ENCODE results near the gene PLEKHA5.

GRCh38 chr12:19186722-19187661, 57.5 kb downstream of the PLEKHA5 start:
- TF ChIP-seq, protein P1, sequence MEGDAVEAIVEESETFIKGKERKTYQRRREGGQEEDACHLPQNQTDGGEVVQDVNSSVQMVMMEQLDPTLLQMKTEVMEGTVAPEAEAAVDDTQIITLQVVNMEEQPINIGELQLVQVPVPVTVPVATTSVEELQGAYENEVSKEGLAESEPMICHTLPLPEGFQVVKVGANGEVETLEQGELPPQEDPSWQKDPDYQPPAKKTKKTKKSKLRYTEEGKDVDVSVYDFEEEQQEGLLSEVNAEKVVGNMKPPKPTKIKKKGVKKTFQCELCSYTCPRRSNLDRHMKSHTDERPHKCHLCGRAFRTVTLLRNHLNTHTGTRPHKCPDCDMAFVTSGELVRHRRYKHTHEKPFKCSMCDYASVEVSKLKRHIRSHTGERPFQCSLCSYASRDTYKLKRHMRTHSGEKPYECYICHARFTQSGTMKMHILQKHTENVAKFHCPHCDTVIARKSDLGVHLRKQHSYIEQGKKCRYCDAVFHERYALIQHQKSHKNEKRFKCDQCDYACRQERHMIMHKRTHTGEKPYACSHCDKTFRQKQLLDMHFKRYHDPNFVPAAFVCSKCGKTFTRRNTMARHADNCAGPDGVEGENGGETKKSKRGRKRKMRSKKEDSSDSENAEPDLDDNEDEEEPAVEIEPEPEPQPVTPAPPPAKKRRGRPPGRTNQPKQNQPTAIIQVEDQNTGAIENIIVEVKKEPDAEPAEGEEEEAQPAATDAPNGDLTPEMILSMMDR (conservative IDR thresholded peaks at IDR 0.05; ENCODE audit: low read depth, low read length): peak; percentile 68
- TF ChIP-seq, protein P2, sequence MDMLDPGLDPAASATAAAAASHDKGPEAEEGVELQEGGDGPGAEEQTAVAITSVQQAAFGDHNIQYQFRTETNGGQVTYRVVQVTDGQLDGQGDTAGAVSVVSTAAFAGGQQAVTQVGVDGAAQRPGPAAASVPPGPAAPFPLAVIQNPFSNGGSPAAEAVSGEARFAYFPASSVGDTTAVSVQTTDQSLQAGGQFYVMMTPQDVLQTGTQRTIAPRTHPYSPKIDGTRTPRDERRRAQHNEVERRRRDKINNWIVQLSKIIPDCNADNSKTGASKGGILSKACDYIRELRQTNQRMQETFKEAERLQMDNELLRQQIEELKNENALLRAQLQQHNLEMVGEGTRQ (IDR thresholded peaks at IDR 0.05; ENCODE audit: low read depth, low read length): no peak
- TF ChIP-seq MXI1 (IDR thresholded peaks at IDR 0.05; ENCODE audit: borderline replicate concordance, low read depth, low read length) (no peak), RCOR1 (IDR thresholded peaks at IDR 0.05; ENCODE audit: insufficient replicate concordance, low read length) (no peak), POLR2A (IDR thresholded peaks at IDR 0.05; ENCODE audit: low read depth, low read length) (no peak), CEBPB (IDR thresholded peaks at IDR 0.05; ENCODE audit: low read depth, low read length) (no peak), NFE2L2 (IDR thresholded peaks at IDR 0.05; ENCODE audit: low read depth, low read length) (no peak), BHLHE40 (IDR thresholded peaks at IDR 0.05; ENCODE audit: low read depth, low read length) (no peak), RAD21 (IDR thresholded peaks at IDR 0.05; ENCODE audit: low read length) (peak; percentile 73), SMC3 (IDR thresholded peaks at IDR 0.05; ENCODE audit: low read depth, low read length) (peak; percentile 85), MAFK (IDR thresholded peaks at IDR 0.05; ENCODE audit: low read depth, low read length) (no peak), MAZ (IDR thresholded peaks at IDR 0.05; ENCODE audit: borderline replicate concordance, low read depth, low read length) (no peak), RFX5 (IDR thresholded peaks at IDR 0.05; ENCODE audit: low read depth, low read length) (no peak), ELK1 (IDR thresholded peaks at IDR 0.05; ENCODE audit: borderline replicate concordance, low read depth, low read length) (no peak)

All from IMR-90 (cell line).